Putamen (tissue), 1 donor: ENCODE results near the gene HELZ.

Experiments
- DNase-seq: peaks from one replicate; pipeline ENCODE4 v3.0.0-alpha.2; 2016; ENCODE audit warnings: low spot score

The HELZ gene

GRCh38 chr17:67079491-67079890 is 165.5 kb downstream of the HELZ start:
- DNase-seq, result no peak

GRCh38 chr17:67078292-67078691 is 166.7 kb downstream of the HELZ start:
- DNase-seq, result no peak

DNA sequence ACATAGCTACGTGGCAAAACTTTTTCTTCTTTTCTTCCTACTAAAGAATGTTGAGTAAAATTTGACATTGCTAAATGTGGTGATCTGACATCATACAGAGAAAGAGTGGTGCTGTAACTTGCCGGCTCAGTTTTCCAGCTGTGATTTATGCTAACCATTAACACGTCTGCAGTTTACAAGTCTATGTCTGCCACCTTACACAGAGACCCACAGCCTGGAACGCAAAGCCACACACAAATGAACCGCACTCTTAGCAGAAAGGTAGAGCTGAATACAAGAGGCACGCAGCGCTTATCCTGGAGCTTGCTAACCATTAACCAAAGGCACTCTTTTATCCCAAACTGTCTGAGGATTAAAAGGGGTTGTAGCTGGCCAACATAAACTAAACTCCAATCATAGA is 168.7 kb downstream of the HELZ start:
- no peak for DNase-seq

- no peak for DNase-seq
Measured at GRCh38 chr17:67074781-67075180, 170.2 kb downstream of the HELZ start.

DNA sequence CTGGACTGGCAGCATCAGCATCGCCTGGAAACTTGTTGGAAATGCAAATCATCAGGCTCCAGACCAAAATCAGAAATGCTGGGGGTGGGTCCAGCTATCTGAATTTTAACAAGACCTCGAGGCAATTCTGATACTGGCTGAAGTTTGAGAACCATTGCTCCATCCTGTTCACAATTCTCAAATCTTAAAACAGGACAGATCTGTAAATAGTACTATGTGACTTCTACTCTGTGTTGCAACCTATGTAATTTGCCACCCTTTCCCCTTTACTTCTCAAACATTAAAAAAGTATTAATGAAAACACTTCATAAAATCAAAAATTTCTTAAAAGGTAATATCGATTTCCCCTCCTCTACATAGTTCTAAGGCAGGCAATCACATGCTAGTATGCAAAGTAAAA is 172.1 kb downstream of the HELZ start:
- DNase-seq, result no peak

DNA sequence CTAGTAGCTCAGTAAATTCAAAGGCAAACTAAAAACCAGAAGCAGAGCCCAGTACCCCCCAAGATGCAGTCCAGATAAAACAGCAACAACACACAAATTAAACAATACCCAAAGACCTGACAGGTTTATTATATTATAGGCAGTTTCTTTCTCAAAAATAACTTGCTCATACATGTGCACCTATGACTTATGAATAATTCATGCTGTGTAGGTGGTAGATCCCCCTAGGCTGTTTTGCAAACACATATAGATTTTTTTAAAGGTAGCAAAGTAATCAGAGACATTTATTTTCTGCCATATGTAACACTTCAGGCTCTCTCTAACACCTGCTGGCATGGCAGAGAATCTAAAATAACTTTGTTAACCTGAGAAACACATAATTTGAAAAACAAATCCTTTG is 173.4 kb downstream of the HELZ start:
- no peak for DNase-seq

DNA sequence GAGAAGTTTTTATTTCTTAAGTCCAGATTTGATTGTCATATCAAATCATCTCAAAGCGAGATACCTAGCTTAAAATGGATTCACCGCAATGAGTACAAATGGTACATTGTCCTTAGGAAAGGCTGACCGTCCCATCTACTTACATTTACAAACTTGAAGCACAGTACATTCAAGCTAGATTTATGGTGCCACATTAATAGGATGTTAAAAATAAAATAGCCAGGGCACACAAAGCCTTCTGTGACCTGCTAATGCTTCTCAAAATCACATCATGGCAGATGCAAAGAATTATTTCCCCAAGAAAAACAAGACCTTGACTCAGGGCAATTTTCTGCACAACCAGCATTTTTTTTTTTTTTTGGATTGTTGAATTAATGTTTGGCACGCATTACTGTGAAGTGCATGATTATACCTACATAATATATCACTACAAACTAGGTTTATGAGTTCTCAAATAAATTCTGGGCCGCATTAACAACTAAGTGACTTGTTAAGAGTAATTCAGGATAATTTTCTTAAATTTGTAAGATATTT is 175.3 kb downstream of the HELZ start:
- DNase-seq, result no peak

DNA sequence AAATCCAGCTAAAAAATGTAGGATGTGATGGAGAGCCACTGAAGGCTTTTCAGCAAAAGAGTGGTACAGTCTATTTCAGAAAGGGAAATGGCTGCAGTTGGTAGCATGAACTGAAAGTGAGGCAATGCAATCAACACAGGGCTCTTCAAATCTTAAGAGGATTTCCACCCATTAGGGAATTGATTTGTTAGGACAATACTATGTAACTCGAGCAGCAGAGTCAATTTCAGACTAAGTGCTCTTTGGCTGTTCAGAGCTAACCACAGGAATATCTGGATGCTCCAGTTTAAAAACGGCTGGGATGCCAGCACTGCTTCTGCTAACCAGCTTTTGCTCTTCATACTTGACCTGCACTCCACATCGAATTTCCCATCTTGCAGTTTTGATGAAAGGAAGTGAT is 176.0 kb downstream of the HELZ start:
- no peak for DNase-seq

DNA sequence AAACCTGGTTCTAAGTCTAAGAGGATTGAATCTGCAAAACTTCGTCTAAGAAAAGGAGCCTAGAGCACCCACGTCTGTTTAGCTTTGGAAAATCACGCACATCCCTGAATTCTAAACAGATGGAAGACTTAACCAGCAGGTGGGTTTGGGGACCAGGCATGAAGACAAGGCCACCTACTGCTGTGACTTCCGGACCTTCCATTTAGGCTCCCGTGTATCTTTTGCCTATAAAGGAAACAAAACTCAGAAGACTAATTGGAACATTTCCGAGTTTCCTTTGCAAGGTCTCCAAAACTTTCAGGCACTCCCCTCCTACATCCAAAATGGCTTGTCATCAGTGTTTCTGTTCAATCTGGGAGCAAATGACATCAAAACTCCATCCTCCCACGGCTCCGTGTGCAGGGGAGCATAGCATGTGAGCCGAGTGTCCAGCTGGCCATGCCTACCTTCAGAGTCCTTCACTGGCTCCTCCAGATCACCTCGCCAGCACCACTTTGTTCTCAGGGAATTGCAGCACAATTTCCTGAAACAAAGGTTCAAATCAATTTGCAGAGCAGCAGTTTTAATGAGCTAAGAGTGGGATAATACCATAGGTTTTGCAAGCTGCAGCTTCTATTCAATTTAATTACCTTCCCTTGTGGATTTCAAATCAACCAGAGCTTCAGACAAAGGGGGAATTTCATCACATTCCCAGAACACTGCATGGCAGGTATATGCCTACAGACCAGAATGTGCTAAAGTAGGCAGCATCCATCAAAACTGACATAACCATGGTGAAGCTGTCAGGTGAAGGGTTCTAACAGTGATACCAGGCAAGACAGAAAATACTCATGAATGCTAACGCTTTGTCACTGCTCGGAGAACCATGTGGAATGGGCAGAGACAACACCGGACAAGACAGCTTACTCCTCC is 177.2 kb downstream of the HELZ start:
- peak; percentile 84 for DNase-seq

DNA sequence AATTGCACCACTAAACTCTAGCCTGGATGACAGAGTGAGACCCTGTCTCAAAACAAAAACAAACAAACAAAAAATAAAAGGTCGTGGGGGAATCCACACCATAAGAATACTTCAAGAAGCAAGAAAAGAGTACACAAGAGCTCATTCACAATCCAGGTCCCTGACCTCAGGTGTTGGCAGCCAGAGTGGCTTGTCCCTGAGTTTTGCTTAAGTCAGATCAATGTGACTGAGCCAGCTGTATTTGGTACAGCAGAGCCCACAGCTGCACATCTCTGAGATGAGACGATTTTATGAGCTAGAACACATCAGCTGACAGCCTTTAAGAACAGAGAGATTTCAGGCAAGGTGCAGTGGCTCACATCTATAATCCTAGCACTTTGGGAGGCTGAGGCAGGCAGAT is 178.3 kb downstream of the HELZ start:
- DNase-seq, result no peak

GRCh38 chr17:67063141-67063540 is 181.9 kb downstream of the HELZ start:
- no peak for DNase-seq

- no peak for DNase-seq
Measured at GRCh38 chr17:67059372-67059771, 185.6 kb downstream of the HELZ start.

DNA sequence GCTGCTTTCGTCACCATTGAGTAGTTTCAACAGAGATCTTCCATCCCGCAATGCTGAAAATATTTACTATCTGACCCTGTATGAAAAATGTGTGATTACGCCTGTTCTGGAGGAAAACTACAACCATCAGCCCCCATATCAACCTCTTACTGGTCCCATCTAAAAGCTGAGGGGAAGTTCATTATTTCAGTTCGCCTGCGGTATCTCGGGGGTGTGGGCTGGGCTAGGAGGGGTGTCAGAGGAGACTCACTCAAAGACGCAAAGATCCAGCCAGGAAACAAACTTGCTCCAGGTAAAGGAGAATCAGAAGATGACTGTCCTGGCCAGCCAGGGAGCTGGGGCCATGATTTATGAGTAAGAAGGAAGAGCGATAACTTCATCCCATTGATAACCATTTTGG is 187.0 kb downstream of the HELZ start:
- DNase-seq, result no peak

GRCh38 chr17:67056746-67057490 is 188.1 kb downstream of the HELZ start:
- DNase-seq, result no peak

GRCh38 chr17:67055811-67056745 is 188.9 kb downstream of the HELZ start:
- DNase-seq, result no peak

DNA sequence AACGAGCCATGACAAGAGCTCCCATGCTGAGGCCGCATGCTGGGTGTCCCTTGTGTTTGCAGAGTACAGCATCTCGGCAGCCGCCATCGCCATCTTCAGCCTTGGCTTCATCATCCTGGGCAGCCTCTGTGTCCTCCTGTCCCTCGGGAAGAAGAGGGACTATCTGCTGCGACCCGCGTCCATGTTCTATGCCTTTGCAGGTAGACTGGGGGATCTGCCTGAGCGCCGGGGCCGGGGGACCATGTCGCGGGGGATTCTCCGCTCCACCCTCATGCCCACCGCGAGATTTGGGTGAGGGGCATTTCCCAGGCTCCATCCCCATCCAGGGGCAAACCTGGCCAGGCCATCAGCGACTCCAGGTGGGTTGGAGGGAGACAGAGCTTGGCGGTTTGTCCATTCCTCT is 190.0 kb downstream of the HELZ start:
- DNase-seq, result no peak

GRCh38 chr17:67054608-67055007 is 190.4 kb downstream of the HELZ start:
- no peak for DNase-seq

DNA sequence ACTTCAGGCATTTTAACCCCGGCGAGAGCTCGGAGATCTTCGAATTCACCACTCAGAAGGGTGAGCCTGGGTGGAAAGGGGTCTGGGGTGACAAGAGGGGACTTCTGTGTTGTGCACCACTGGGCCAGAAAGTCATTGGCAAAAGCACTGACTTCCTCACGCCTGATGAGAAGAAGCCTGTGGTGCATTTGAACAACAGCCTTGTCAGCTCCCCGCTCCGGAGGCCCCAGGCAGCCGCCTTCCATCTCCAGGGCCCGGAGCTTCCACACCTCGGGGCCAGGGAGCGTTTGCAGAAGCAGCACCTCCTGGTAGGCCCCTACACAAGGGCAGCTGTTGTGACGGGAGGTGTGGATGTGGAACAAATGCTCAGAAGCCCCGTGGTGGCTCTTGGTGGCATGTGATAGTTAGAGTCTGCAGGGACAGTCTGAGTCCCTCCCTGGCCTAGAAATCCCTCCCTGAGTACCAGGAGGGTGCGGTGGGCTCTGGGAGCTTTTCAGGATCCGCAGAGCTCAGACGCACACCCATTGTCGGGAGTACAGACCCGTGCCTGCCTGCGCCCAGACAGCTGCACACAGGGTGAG is 190.9 kb downstream of the HELZ start:
- no peak for DNase-seq

GRCh38 chr17:67053438-67054000 is 191.5 kb downstream of the HELZ start:
- DNase-seq, result no peak

DNA sequence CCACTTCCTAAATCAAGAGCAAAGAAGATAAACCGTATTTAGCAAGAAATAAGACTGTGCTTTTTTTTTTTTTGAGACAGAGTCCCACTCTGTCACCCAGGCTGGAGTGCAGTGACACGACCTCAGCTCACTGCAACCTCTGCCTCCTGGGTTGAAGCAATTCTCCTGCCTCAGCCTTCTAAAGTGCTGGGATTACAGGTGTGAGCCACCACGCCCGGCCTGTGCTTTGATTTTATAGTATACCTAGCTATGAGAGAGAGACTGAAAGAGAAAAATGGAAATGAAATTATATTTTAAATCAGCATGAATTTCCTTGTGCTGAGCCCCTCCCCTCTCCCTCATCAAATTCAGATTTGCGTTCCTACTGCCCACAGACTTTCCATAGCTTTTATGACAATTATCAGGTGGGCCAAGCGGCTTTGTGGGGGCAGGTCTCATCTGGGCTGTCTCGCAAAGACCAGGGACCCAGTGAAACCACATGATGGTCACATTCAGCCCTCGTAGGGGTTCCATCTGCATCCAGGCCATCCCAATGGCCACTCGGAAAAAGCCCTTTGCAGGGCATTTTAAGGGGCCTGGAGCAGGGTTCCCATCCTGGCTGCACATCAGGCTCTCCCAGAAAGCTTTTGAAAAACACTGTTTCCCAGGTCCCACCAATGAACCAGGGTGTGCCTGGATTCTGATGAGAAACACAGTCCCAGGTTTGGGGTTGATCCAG is 192.1 kb downstream of the HELZ start:
- no peak for DNase-seq

DNA sequence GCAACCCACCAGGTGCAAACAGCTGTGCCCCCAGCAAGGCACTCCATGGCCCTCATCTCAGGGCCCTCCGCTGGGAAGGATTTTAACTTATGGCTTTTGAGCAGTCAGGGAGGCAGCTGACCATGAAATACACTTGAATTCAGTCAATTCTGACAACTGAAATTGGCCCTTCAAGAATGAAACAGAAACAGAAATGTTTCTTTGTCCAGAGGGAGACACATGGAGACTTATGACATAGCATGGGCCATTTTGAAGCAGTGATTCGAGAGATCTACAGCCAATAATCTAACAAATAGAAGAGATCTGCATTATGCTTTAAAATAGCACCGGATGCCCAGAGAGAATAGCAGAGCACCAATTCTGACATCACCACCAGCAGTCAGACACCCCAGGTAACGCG is 193.2 kb downstream of the HELZ start:
- no peak for DNase-seq
